ENCODE results near the gene CELF2. TPM values are rescaled to one million over a fixed set of nuclear protein-coding genes. Genes with fewer than 3 reads are reported as not detected.

Gene CELF2
- total RNA-seq, 1 donor from 2014 or later = 3.8 TPM

GRCh38 chr10:11157292-11158076 lies 139.8 kb downstream of the CELF2 start:
- peaks cover 9% of the 10 kb centered on the region for H3K9me3 Mint-ChIP-seq (ENCODE audit: low read depth)
- DNase-seq (ENCODE audit: low spot score, unreplicated experiment) = no peak
- no peaks in the 10 kb centered on the region for H3K4me1 Mint-ChIP-seq (ENCODE audit: low read depth)
- H3K4me3 Mint-ChIP-seq (ENCODE audit: low read depth) = no peak overlapping the region
- no peak for TF ChIP-seq CTCF (IDR thresholded peaks at IDR 0.05; ENCODE audit: unreplicated experiment)
- H3K36me3 Mint-ChIP-seq (ENCODE audit: insufficient read depth) = no peaks in the 10 kb centered on the region
- H3K27me3 Mint-ChIP-seq = peaks cover 43% of the 10 kb centered on the region
- H3K27ac Mint-ChIP-seq = no peak overlapping the region

GRCh38 chr10:11158080-11158479 lies 140.4 kb downstream of the CELF2 start:
- H3K27me3 Mint-ChIP-seq = peaks cover 46% of the 10 kb centered on the region
- H3K4me3 Mint-ChIP-seq (ENCODE audit: low read depth) = no peak overlapping the region
- DNase-seq (ENCODE audit: low spot score, unreplicated experiment) = no peak
- H3K36me3 Mint-ChIP-seq (ENCODE audit: insufficient read depth) = no peaks in the 10 kb centered on the region
- TF ChIP-seq CTCF (IDR thresholded peaks at IDR 0.05; ENCODE audit: unreplicated experiment) = no peak
- no peak overlapping the region for H3K27ac Mint-ChIP-seq
- peaks cover 9% of the 10 kb centered on the region for H3K9me3 Mint-ChIP-seq (ENCODE audit: low read depth)
- no peaks in the 10 kb centered on the region for H3K4me1 Mint-ChIP-seq (ENCODE audit: low read depth)

- Mint-ChIP-seq H3K9me3 (ENCODE audit: low read depth) (peaks cover 9% of the 10 kb centered on the region), H3K27ac (no peak overlapping the region), H3K4me1 (ENCODE audit: low read depth) (peaks cover 2% of the 10 kb centered on the region), H3K36me3 (ENCODE audit: insufficient read depth) (no peaks in the 10 kb centered on the region), H3K27me3 (peaks cover 55% of the 10 kb centered on the region), H3K4me3 (ENCODE audit: low read depth) (no peak overlapping the region)
- DNase-seq (ENCODE audit: low spot score, unreplicated experiment) = no peak
- no peak for TF ChIP-seq CTCF (IDR thresholded peaks at IDR 0.05; ENCODE audit: unreplicated experiment)
Observed at GRCh38 chr10:11159543-11160215, 142.0 kb downstream of the CELF2 start.

- Mint-ChIP-seq H3K4me1 (ENCODE audit: low read depth) (peaks cover 8% of the 10 kb centered on the region), H3K27me3 (peaks cover 57% of the 10 kb centered on the region), H3K27ac (no peak overlapping the region)
Observed at GRCh38 chr10:11161096-11161495, 143.4 kb downstream of the CELF2 start.

More at GRCh38 chr10:11161096-11161495, 143.4 kb downstream of the CELF2 start:
- Mint-ChIP-seq H3K4me3 (ENCODE audit: low read depth) (no peak overlapping the region), H3K36me3 (ENCODE audit: insufficient read depth) (no peaks in the 10 kb centered on the region), H3K9me3 (ENCODE audit: low read depth) (peaks cover 9% of the 10 kb centered on the region)
- DNase-seq (ENCODE audit: low spot score, unreplicated experiment) = no peak
- TF ChIP-seq CTCF (IDR thresholded peaks at IDR 0.05; ENCODE audit: unreplicated experiment) = no peak
